Measurements from ENCODE around the gene FAM135A. TPM values are rescaled to one million over a fixed set of nuclear protein-coding genes. Genes with fewer than 3 reads are reported as not detected.
"Not testable (repeated sequence)": the region's sequence is repeated elsewhere in the genome, so short reads cannot be mapped to it uniquely, and the experiment has no call there.

FAM135A gene
- total RNA-seq, 1 experiment from 2014 or later: 13.6 TPM

DNA sequence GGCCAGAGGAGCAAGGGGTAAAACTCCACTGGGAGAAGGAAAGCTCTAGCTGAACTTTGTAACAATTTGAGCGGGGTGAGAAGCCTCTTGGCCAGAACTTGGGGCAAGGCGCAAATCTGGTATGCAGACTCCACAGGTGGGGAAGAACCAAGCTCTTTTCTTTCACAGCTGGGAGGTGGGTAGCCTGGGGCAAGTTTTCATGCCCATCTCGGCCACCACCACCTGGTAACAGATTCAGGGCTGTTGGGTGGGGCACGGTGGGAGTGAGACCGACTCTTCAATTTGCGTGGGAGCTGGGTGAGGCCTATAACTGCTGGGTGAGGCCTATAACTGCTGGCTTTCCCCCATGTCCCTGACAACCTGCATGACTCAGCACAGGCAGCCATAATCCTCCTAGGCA lies 190.9 kb downstream of the FAM135A start:
- Histone ChIP-seq H3K9me3 (replicated peaks) (no peaks in the 10 kb centered on the region), H3K4me3 (no peak overlapping the region), H3K27me3 (replicated peaks) (no peaks in the 10 kb centered on the region), H3K27ac (no peak overlapping the region), H3K36me3 (no peaks in the 10 kb centered on the region), H3K4me1 (replicated peaks) (no peaks in the 10 kb centered on the region)
- DNase-seq (ENCODE audit: low read depth in 1 of 2, low spot score in 2 of 2): no peak

- H3K4me3 ChIP-seq; H3K4me1 ChIP-seq (replicated peaks); H3K9me3 ChIP-seq (replicated peaks); DNase-seq (ENCODE audit: low read depth in 1 of 2, low spot score in 2 of 2); H3K27ac ChIP-seq; H3K36me3 ChIP-seq; H3K27me3 ChIP-seq (replicated peaks): not testable (repeated sequence)
Observed at GRCh38 chr6:70607371-70607770, 194.1 kb downstream of the FAM135A start.

DNA sequence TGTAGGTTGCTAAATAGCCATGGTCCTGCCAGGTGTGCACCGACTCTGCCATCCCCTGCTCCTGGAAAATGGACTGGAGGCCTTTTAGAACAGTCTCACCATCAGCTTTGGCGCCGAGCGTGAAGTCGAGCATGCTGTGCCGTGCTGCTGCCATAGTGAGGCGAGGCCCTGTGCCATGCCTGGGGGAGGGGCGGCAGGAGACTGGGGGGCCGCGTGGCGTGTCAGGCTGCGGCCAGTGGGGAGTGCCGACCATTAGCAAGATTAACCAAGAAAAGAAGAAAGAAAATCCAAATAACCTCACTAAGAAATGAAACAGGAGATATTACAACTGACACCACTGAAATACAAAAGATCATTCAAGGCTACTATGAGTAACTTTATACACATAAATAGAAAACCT lies 195.9 kb downstream of the FAM135A start:
- H3K27ac ChIP-seq; H3K36me3 ChIP-seq; H3K4me1 ChIP-seq (replicated peaks); H3K27me3 ChIP-seq (replicated peaks); DNase-seq (ENCODE audit: low read depth in 1 of 2, low spot score in 2 of 2); H3K9me3 ChIP-seq (replicated peaks); H3K4me3 ChIP-seq: not testable (repeated sequence)

Other genes starting within 250 kb of the FAM135A start
- gene COL9A1, start 110.4 kb upstream of the FAM135A start, total RNA-seq (2014; rRNA removed; shearing (Covaris generic)): not detected in 2 replicates
- 12.4 and 16.9 TPM in 2 replicates for gene SDHAF4, start 153.4 kb downstream of the FAM135A start, total RNA-seq (2014; rRNA removed; shearing (Covaris generic))

Data from SJSA1 (cell line).